ENCODE data around the gene WFDC6.

The WFDC6 gene

GRCh38 chr20:45583502-45583901 is 44.2 kb upstream of the WFDC6 start:
- H3K9ac ChIP-seq (ENCODE audit: low read depth, low read length, poor library complexity, severe bottlenecking) = no peak overlapping the region
- no peaks in the 10 kb centered on the region for H3F3A ChIP-seq (ENCODE audit: low read depth)
- no peaks in the 10 kb centered on the region for H3K4me1 ChIP-seq (ENCODE audit: insufficient read depth, low read length, poor library complexity, severe bottlenecking)
- no peak for TF ChIP-seq CTCF (conservative IDR thresholded peaks at IDR 0.05; ENCODE audit: low read length)
- no peak for TF ChIP-seq EZH2phosphoT487 (IDR thresholded peaks at IDR 0.05; ENCODE audit: borderline replicate concordance)
- H3K36me3 ChIP-seq (ENCODE audit: insufficient read depth, low read length) = no peaks in the 10 kb centered on the region
- no peaks in the 10 kb centered on the region for H4K20me1 ChIP-seq (ENCODE audit: insufficient read depth, low read length, poor library complexity, severe bottlenecking)
- no peaks in the 10 kb centered on the region for H3K9me3 ChIP-seq (ENCODE audit: insufficient read depth, low read depth, low read length)
- H3K9me2 ChIP-seq (replicated peaks; ENCODE audit: low read depth, low read length) = no peaks in the 10 kb centered on the region
- no peak overlapping the region for H2AFZ ChIP-seq (ENCODE audit: low read length)
- H3K4me2 ChIP-seq (ENCODE audit: low read depth, low read length, poor library complexity, severe bottlenecking) = no peak overlapping the region
- H3K4me3 ChIP-seq (ENCODE audit: low read length, poor library complexity, severe bottlenecking) = no peak overlapping the region
- H3K79me2 ChIP-seq (ENCODE audit: insufficient read depth, low read length) = no peaks in the 10 kb centered on the region
- no peaks in the 10 kb centered on the region for H3K27me3 ChIP-seq (ENCODE audit: insufficient read depth, low read length, poor library complexity, severe bottlenecking)

DNA sequence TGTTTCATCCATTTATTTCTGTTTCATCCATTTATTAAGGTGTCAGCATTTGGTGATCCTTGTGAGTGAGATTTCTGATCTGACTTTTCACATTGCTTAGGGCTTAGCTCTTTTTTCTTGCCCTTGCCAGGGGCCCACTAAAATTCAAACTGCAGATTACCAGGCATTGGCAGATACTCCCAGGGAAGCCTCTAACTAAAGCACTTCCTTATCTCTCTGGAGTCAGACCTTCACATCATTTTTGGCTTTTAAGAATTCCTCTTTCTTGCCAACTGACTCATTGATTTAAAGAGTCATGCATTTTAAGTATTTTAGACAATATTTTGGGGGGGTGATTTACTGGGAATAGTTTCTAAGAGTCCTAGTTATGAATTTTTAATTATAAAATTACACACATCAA is 42.4 kb upstream of the WFDC6 start:
- TF ChIP-seq CTCF (conservative IDR thresholded peaks at IDR 0.05; ENCODE audit: low read length) = no peak
- no peak for TF ChIP-seq EZH2phosphoT487 (IDR thresholded peaks at IDR 0.05; ENCODE audit: borderline replicate concordance)
- no peaks in the 10 kb centered on the region for H4K20me1 ChIP-seq (ENCODE audit: insufficient read depth, low read length, poor library complexity, severe bottlenecking)
- H3K9me2 ChIP-seq (replicated peaks; ENCODE audit: low read depth, low read length) = no peaks in the 10 kb centered on the region
- no peak overlapping the region for H2AFZ ChIP-seq (ENCODE audit: low read length)
- no peaks in the 10 kb centered on the region for H3K79me2 ChIP-seq (ENCODE audit: insufficient read depth, low read length)
- no peak overlapping the region for H3K9ac ChIP-seq (ENCODE audit: low read depth, low read length, poor library complexity, severe bottlenecking)
- H3K4me3 ChIP-seq (ENCODE audit: low read length, poor library complexity, severe bottlenecking) = no peak overlapping the region
- no peaks in the 10 kb centered on the region for H3K36me3 ChIP-seq (ENCODE audit: insufficient read depth, low read length)
- no peaks in the 10 kb centered on the region for H3F3A ChIP-seq (ENCODE audit: low read depth)
- H3K4me2 ChIP-seq (ENCODE audit: low read depth, low read length, poor library complexity, severe bottlenecking) = no peak overlapping the region
- no peaks in the 10 kb centered on the region for H3K27me3 ChIP-seq (ENCODE audit: insufficient read depth, low read length, poor library complexity, severe bottlenecking)
- no peaks in the 10 kb centered on the region for H3K4me1 ChIP-seq (ENCODE audit: insufficient read depth, low read length, poor library complexity, severe bottlenecking)
- H3K9me3 ChIP-seq (ENCODE audit: insufficient read depth, low read depth, low read length) = no peaks in the 10 kb centered on the region

DNA sequence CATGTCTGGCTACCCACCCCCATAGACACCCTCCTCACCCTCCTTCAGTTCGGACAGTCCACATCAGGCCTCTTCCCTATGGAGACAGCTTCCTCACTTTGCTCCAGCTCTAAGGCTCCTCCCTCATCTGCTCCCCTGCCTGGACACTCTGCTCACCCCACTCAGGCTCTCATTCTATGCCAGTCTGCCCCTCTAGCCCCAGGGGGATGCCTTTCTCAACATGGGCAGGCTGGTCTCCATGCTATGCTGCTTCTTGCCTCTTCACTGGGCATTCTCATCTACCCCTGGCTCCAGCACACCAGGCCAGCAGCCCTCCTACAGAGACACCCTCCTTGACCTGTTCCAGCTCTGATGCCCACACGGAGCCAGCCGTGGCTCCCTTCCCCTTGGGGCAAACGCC is 39.9 kb upstream of the WFDC6 start, which contains the start of gene WFDC8:
WFDC8 (minus strand) TSS at position 101 of the 400 bp plus-strand sequence; CDS start at position 64, 37 bp downstream.
- Histone ChIP-seq H3K9me3 (ENCODE audit: insufficient read depth, low read depth, low read length) (no peaks in the 10 kb centered on the region), H3K9me2 (replicated peaks; ENCODE audit: low read depth, low read length) (no peaks in the 10 kb centered on the region), H3K9ac (ENCODE audit: low read depth, low read length, poor library complexity, severe bottlenecking) (no peak within 1 kb of the TSS), H4K20me1 (ENCODE audit: insufficient read depth, low read length, poor library complexity, severe bottlenecking) (no peaks in the 10 kb centered on the region), H3K27me3 (ENCODE audit: insufficient read depth, low read length, poor library complexity, severe bottlenecking) (no peaks in the 10 kb centered on the region), H2AFZ (ENCODE audit: low read length) (no peak within 1 kb of the TSS), H3K79me2 (ENCODE audit: insufficient read depth, low read length) (no peaks in the 10 kb centered on the region), H3K4me2 (ENCODE audit: low read depth, low read length, poor library complexity, severe bottlenecking) (no peak within 1 kb of the TSS), H3K36me3 (ENCODE audit: insufficient read depth, low read length) (no peaks in the 10 kb centered on the region), H3F3A (ENCODE audit: low read depth) (no peaks in the 10 kb centered on the region), H3K4me1 (ENCODE audit: insufficient read depth, low read length, poor library complexity, severe bottlenecking) (no peaks in the 10 kb centered on the region), H3K4me3 (ENCODE audit: low read length, poor library complexity, severe bottlenecking) (no peak within 1 kb of the TSS)
- no peak for TF ChIP-seq CTCF (conservative IDR thresholded peaks at IDR 0.05; ENCODE audit: low read length)
- no peak for TF ChIP-seq EZH2phosphoT487 (IDR thresholded peaks at IDR 0.05; ENCODE audit: borderline replicate concordance)
